COLO668 (cell line): ENCODE measurements around the gene HRAS.
"Not testable (repeated sequence)": the region's sequence is repeated elsewhere in the genome, so short reads cannot be mapped to it uniquely, and the experiment has no call there.

Experiments
- DNase-seq: peaks from one replicate; lab custom pipeline; 2025; ENCODE audit not compliant: unreplicated experiment; lab: John Stamatoyannopoulos, UW

The HRAS gene

GRCh38 chr11:534396-535209 lies 773 bp downstream of the HRAS start:
- peak; percentile 53 for DNase-seq

GRCh38 chr11:533586-534395 lies 1.6 kb downstream of the HRAS start:
- DNase-seq, result no peak

- no peak for DNase-seq
Measured at GRCh38 chr11:532986-533585, 2.3 kb downstream of the HRAS start.

- no peak for DNase-seq
Measured at GRCh38 chr11:532527-532985, 2.8 kb downstream of the HRAS start.

GRCh38 chr11:531919-532526 lies 3.4 kb downstream of the HRAS start:
- DNase-seq, result no peak

GRCh38 chr11:530960-531831 lies 4.2 kb downstream of the HRAS start:
- no peak for DNase-seq

DNA sequence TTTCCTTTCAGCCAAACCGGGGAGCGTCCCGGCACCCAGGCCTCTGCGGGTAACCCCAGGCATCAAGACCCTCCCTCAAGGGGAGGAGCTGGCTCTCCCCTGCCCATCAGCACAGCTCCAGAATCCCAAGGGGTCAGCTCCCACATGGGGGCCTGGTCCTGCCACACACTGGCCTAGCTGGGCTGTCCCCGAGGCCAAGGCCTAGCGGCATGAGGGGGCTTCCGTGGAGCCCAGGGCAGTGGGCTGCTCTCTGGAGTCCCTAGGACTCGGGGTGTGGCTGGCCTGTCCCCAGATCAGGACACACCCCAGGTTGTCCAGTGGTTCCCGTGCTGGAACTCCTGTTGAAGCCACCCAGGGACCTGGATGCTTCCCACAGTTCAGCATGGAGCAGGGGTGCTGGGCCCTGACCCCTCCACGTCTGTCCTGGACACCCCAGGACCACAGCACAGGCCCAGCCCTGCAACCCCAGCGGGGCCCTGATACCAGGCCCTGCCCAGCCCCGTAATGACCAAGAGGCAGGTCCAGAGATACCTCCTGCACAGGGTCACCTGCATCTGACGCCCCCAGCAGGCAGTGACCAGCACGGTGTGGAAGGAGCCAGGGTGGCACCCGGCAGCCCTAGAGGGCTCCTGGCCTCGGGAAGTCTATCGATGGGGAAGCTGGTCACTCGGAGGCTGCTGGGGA lies 5.5 kb downstream of the HRAS start:
- no peak for DNase-seq

- DNase-seq, result no peak
Measured at GRCh38 chr11:528815-529727, 6.3 kb downstream of the HRAS start.

DNA sequence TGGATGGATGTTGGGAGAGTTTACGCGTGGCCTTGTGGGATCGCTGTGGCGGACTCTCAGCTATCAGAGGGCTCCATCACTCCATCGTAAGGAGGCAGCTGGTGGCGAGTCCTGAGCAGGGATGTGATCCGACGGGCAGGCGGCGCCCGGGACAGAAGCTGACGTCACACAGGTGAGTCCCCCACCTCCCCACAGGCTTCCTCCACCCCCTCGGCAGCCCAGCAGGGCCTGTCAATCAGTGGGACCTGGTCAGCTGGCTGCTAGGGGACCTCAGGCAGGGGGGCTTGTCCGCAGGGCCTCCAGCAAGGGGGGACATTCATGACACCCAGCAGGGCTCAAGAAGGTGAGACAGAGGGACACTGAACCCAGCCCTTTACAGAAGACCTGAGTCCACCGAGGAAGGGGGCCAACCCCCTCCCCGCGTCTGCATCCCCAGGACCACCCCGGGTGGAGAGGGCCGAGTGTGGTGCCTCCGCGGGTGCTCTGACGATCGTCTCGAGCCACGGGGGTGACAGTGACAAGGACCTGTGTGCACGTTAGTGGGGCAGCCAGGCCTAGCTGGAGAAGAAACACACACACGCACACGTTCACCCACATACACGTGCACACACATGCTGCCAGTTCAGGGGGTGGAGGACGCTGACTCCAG lies 7.1 kb downstream of the HRAS start:
- DNase-seq, result no peak

DNA sequence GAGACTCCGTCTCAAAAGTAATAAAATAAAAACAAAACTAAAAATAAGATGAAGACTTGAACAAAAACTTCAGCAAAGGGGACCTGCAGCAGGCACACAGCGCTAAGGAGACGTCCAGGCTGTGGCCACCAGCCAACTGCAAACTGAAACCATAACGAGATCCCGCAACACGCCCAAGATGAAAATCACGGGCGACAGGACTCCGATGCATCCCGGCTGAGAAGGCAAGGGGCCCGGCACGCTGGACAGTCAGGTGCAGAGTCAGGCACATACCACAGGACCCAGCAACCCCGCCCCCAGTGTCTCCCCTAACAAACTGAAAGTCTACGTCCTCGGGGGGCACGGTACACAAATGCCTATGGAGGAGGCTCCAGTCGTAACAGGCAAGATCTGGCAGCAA lies 9.2 kb downstream of the HRAS start:
- DNase-seq, result no peak

DNA sequence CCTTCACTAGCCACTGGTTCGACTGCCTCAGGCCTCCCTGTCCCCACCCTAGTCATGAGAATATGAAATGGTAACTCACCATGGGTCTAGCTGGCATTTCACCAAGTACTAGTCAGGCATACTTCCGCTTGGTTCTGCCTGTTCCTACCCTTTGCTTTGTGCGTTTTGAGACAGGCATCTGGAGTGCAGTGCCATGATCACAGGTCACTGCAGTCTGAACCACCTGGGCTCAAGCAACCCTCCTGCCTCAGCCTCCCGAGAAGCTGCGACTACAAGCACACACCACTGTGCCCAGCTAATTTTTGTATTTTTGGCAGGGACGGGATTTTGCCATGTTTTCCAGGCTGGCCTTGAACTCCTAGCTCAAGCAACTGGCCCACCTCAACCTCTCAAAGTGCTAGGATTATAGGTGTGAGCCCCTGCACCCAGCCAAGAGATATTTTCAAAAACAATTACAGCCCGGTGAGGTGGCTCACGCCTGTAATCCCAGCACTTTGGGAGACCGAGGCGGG lies 14.1 kb downstream of the HRAS start:
- no peak for DNase-seq

DNA sequence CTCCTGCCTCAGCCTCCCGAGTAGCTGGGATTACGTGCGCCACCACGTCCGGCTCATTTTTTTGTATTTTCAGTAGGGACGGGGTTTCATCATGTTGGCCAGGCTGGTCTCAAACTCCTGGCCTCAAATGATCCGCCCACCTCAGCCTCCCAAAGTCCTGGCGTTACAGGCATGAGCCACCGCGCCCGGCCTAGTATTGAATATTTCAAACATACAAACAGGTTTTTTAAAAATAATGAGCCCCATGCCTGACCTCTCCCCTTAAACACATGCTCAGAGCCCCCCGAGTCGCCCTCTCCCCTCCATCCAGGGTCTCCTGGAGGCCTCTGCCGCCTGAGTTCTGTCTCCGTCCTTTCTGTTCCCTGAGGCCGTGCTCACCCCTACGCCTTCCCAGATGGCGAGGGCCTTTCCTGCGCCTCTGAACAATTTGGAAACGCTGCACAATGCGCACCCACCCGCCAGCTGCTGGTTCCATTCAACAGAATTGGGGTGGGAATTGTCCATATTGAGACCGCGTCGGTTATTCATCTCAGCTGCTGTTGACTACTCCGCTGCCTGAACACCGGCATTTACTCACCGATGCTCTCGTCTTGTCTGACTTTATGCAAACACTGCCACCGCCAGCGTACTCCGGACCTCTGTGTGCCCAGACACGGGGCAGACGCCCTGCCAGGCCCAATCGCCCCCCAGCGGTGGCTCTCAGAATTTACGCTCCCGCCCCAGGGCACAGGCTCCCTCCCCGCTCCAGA lies 14.8 kb downstream of the HRAS start:
- DNase-seq, result peak; percentile 1

GRCh38 chr11:518463-519202 lies 16.7 kb downstream of the HRAS start:
- peak; percentile 79 for DNase-seq

DNA sequence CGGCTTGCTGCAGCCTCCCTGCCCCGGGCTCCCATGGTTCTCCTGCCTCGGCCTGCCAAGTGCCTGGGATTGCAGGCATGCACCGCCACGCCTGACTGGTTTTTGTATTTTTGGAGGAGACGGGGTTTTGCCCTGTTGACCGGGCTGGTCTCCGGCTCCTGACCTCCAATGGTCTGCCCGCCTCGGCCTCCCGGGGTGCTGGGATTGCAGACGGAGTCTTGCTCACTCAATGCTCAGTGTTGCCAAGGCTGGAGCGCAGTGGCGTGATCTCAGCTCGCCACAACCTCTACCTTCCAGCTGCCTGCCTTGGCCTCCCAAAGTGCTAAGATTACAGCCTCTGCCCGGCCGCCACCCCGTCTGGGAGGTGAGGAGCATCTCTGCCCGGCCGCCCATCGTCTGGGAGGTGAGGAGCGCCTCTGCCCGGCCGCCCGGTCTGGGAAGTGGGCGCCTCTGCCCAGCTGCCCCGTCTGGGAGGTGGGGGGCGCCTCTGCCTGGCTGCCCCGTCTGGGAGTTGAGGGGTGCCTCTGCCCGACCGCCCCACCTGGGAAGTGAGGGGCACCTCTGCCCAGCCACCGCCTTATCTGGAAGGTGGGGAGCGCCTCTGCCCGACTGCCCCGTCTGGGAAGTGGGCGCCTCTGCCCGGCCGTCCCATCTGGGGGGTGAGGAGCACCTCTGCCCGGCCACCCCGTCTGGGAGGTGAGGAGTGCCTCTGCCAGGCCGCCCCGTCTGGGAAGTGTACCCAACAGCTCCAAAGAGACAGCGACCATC lies 18.3 kb downstream of the HRAS start:
- DNase-seq, result not testable (repeated sequence)

DNA sequence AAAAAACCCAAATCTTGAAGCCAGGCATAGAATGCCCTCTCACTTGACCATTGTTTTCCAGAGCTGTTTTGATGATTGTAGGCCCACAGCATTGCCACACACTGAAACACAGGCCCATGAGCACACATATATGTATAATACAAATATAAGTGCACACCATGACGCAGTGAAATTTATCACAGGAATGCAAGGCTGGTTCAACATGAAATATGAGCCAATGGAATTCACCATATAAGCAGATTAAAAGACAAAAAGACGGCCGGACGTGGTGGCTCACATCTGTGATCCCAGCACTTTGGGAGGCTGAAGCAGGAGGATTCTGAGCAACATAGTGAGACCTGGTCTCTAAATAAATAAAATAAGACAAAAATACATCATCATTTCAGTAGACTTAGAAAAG lies 19.0 kb downstream of the HRAS start:
- no peak for DNase-seq

- DNase-seq, result no peak
Measured at GRCh38 chr11:515131-515530, 20.2 kb downstream of the HRAS start.
